IPS DF 6.9 (cell line): Measurements from ENCODE around the gene GPC5.

ENCODE experiments used
- DNase-seq: peaks from one replicate; pipeline ENCODE4 v3.0.0-alpha.2; 2013; ENCODE audit warnings: low read depth, low spot score
- H3K27ac ChIP-seq: one replicate; pipeline ENCODE4 v1.5.1; 2013; ENCODE audit warnings: low read length, control low read depth
- H3K27me3 ChIP-seq: 2 replicates; pipeline ENCODE4 v1.6.1; 2013; ENCODE audit warnings: mild to moderate bottlenecking, low read length; ENCODE audit not compliant: control insufficient read depth, insufficient read depth
- H3K36me3 ChIP-seq: 2 replicates; pipeline ENCODE4 v1.6.1; 2013; ENCODE audit warnings: low read length; ENCODE audit not compliant: control insufficient read depth, insufficient read depth
- H3K4me1 ChIP-seq: 2 replicates; pipeline ENCODE4 v1.6.1; 2013; ENCODE audit warnings: low read length; ENCODE audit not compliant: control insufficient read depth, insufficient read depth
- H3K4me3 ChIP-seq: 2 replicates; pipeline ENCODE4 v1.5.1; 2013; ENCODE audit warnings: mild to moderate bottlenecking, low read length
- H3K9me3 ChIP-seq: 2 replicates; pipeline ENCODE4 v1.6.1; 2013; ENCODE audit warnings: low read length, inconsistent platforms; ENCODE audit not compliant: control insufficient read depth, insufficient read depth
- WGBS: extraction: QIAGEN DNeasy Blood & Tissue Kit; methylation state at CpG from one replicate; pipeline ENCODE4 v1.1.7; 2013; ENCODE audit warnings: mixed read lengths, missing lambda C conversion rate; ENCODE audit not compliant: insufficient read length, insufficient coverage; 5-methylcytosine and 5-hydroxymethylcytosine counted together

The GPC5 gene

DNA sequence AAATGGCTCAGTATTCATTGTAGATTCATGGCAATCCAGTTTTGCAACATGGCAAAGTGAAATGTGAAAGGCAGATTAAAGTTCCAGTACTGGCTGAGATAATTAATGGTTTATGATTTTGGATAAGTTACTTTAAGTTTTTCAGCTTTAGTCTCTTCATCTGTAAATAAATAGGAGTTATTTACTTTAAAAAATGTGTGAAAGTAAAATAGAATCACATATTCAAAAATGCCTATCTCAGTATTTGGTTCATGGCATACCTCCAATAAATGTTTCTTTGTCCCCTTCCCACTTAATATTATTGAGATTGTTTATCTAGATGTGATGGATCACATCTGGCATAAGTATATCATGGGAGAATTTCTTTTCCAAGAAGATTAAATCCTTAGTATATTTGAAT, 426.0 kb downstream of the GPC5 start:
- Histone ChIP-seq H3K4me3 (no peak overlapping the region), H3K9me3 (no peaks in the 10 kb centered on the region), H3K27ac (no peak overlapping the region), H3K27me3 (no peaks in the 10 kb centered on the region), H3K36me3 (no peaks in the 10 kb centered on the region), H3K4me1 (no peaks in the 10 kb centered on the region)
- DNase-seq, result no peak

DNA sequence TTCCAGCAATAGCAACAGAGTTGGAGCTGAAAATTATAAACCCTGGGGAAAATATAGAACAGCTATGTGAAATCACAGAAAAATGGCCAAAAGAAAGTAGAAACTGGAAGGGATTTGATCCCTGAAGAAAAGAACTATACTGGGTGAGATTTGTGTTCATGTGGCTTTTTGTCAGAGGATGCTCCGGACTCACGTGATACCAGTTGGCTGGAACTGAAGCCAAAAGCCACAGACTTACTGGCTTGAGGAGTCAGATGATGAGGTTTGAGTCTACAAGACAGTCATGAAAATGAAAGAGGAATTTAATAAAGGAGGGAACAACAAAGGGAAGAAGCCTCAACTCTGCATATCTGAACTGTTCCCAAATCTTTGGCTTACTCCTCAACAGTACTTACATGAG, 427.1 kb downstream of the GPC5 start:
- no CpG with 5 or more reads among the region's 2 CpGs for WGBS
- Histone ChIP-seq H3K27ac (no peak overlapping the region), H3K4me1 (no peaks in the 10 kb centered on the region), H3K27me3 (no peaks in the 10 kb centered on the region), H3K4me3 (no peak overlapping the region), H3K36me3 (no peaks in the 10 kb centered on the region), H3K9me3 (no peaks in the 10 kb centered on the region)
- no peak for DNase-seq

GRCh38 chr13:91836553-91836952, 438.1 kb downstream of the GPC5 start:
- H3K36me3 ChIP-seq, result no peaks in the 10 kb centered on the region
- DNase-seq, result no peak
- no peaks in the 10 kb centered on the region for H3K4me1 ChIP-seq
- no peaks in the 10 kb centered on the region for H3K27me3 ChIP-seq
- no peak overlapping the region for H3K4me3 ChIP-seq
- H3K9me3 ChIP-seq, result no peaks in the 10 kb centered on the region
- no peak overlapping the region for H3K27ac ChIP-seq

DNA sequence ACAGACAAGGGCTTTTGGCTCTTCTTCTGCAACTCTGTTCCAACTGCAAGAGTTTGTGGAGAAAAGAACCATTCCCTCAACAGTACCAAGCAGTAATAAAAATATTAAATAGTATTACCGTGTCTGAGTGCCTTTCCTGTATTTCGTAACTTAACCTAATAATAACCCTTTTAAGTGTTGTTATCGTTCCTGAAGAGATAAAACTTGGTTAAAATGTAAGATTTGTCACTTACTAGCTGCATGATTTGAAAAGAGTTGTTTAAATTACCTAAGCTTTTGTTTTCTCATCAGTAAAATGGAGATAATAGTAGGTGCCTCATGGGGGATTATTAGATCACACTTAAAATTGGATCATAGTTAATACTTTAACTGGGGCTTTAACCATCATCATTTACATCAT, 447.2 kb downstream of the GPC5 start:
- H3K4me3 ChIP-seq, result no peak overlapping the region
- no CpG with 5 or more reads among the region's 3 CpGs for WGBS

GRCh38 chr13:91863699-91864098, 465.3 kb downstream of the GPC5 start:
- Histone ChIP-seq H3K9me3 (no peaks in the 10 kb centered on the region), H3K36me3 (no peaks in the 10 kb centered on the region), H3K27me3 (no peaks in the 10 kb centered on the region), H3K4me1 (no peaks in the 10 kb centered on the region), H3K4me3 (no peak overlapping the region), H3K27ac (no peak overlapping the region)
- WGBS, result no CpG with 5 or more reads among the region's 1 CpG
- DNase-seq, result no peak

More for the DNA sequence above, 447.2 kb downstream of the GPC5 start:
- no peaks in the 10 kb centered on the region for H3K9me3 ChIP-seq
- DNase-seq, result no peak
- H3K36me3 ChIP-seq, result no peaks in the 10 kb centered on the region
- H3K27ac ChIP-seq, result no peak overlapping the region
- no peaks in the 10 kb centered on the region for H3K27me3 ChIP-seq
- H3K4me1 ChIP-seq, result no peaks in the 10 kb centered on the region

GRCh38 chr13:91868351-91868750, 469.9 kb downstream of the GPC5 start:
- no peak for DNase-seq
- H3K9me3 ChIP-seq, result no peaks in the 10 kb centered on the region

DNA sequence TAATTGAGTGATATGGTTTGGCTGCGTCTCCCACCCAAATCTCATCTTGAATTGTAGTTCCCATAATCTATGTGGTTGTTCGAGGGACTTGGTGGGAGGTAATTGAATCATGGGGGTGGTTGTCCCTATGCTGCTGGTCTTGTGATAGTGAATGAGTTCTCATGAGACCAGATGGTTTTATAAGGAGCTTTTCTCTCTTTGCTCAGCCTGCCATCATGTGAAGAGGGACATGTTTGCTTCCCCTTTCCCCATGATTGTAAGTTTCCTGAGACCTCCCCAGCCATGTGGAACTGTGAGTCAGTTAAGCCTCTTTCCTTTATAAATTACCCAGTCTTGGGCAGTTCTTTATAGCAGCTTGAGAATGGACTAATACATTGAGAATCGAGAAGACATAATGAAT, 480.1 kb downstream of the GPC5 start:
- H3K27me3 ChIP-seq, result no peaks in the 10 kb centered on the region
- no peaks in the 10 kb centered on the region for H3K4me1 ChIP-seq
- no peaks in the 10 kb centered on the region for H3K9me3 ChIP-seq
- no peak overlapping the region for H3K27ac ChIP-seq
- no peak for DNase-seq
- no peak overlapping the region for H3K4me3 ChIP-seq
- no peaks in the 10 kb centered on the region for H3K36me3 ChIP-seq
- WGBS, result no CpG with 5 or more reads among the region's 3 CpGs

More at GRCh38 chr13:91868351-91868750, 469.9 kb downstream of the GPC5 start:
- Histone ChIP-seq H3K27me3 (no peaks in the 10 kb centered on the region), H3K27ac (no peak overlapping the region), H3K36me3 (no peaks in the 10 kb centered on the region), H3K4me1 (no peaks in the 10 kb centered on the region), H3K4me3 (no peak overlapping the region)

DNA sequence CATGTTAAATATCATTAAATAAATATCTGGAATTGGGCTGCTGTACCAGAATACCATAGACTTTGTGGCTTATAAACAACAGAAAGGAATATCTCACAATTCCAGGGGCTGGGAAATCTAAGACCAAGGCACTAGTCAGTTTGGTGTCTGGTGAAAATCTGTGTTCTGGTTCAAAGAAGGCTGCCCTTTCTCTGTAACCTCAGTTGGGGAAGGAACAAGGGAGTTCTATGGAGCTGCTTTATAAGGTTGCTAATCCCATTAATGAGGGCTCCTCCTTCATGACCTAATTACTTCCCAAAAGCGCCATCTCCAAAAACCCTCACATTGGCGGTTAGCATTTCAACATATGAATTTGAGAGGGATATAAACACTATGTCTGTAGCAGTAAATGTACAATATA, 480.9 kb downstream of the GPC5 start:
- DNase-seq, result no peak
- no peak overlapping the region for H3K4me3 ChIP-seq
- WGBS, result no CpG with 5 or more reads among the region's 2 CpGs
- H3K36me3 ChIP-seq, result no peaks in the 10 kb centered on the region
- H3K4me1 ChIP-seq, result no peaks in the 10 kb centered on the region
- H3K9me3 ChIP-seq, result no peaks in the 10 kb centered on the region
- no peaks in the 10 kb centered on the region for H3K27me3 ChIP-seq
- H3K27ac ChIP-seq, result no peak overlapping the region

- no peak for DNase-seq
- H3K4me3 ChIP-seq, result no peak overlapping the region
- no peaks in the 10 kb centered on the region for H3K4me1 ChIP-seq
- no peak overlapping the region for H3K27ac ChIP-seq
- no peaks in the 10 kb centered on the region for H3K27me3 ChIP-seq
- no peaks in the 10 kb centered on the region for H3K36me3 ChIP-seq
- H3K9me3 ChIP-seq, result no peaks in the 10 kb centered on the region
Measured at GRCh38 chr13:91882918-91883317, 484.5 kb downstream of the GPC5 start.

GRCh38 chr13:91889641-91890040, 491.2 kb downstream of the GPC5 start:
- WGBS, result no CpG with 5 or more reads among the region's 2 CpGs
- H3K27ac ChIP-seq, result no peak overlapping the region
- H3K27me3 ChIP-seq, result no peaks in the 10 kb centered on the region
- DNase-seq, result no peak
- H3K9me3 ChIP-seq, result no peaks in the 10 kb centered on the region
- H3K4me3 ChIP-seq, result no peak overlapping the region
- H3K4me1 ChIP-seq, result no peaks in the 10 kb centered on the region
- no peaks in the 10 kb centered on the region for H3K36me3 ChIP-seq

DNA sequence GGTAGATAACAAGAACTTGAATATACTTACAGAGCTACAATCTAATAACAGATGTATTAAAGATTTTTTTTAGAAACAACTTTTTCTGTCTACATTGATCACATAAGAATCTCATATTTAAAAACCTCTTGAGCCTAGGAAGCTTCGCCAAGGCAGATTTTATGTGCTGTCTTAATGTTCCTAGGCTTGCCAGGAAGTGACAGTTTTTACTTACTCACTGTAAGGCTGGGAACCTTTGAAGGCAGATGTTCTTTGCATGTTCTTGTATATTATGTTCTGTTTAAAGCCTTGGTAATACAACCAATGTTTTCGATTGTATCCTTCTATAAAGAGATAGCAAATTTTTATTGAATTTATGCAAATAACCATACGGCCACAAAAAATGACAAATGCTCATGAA, 492.7 kb downstream of the GPC5 start:
- no peak overlapping the region for H3K4me3 ChIP-seq
- no peaks in the 10 kb centered on the region for H3K27me3 ChIP-seq
- H3K9me3 ChIP-seq, result no peaks in the 10 kb centered on the region
- WGBS, result no CpG with 5 or more reads among the region's 3 CpGs
- H3K4me1 ChIP-seq, result no peaks in the 10 kb centered on the region
- no peaks in the 10 kb centered on the region for H3K36me3 ChIP-seq
- H3K27ac ChIP-seq, result no peak overlapping the region
- no peak for DNase-seq
